ENCODE results near the gene ZNF579.

Gene ZNF579

DNA sequence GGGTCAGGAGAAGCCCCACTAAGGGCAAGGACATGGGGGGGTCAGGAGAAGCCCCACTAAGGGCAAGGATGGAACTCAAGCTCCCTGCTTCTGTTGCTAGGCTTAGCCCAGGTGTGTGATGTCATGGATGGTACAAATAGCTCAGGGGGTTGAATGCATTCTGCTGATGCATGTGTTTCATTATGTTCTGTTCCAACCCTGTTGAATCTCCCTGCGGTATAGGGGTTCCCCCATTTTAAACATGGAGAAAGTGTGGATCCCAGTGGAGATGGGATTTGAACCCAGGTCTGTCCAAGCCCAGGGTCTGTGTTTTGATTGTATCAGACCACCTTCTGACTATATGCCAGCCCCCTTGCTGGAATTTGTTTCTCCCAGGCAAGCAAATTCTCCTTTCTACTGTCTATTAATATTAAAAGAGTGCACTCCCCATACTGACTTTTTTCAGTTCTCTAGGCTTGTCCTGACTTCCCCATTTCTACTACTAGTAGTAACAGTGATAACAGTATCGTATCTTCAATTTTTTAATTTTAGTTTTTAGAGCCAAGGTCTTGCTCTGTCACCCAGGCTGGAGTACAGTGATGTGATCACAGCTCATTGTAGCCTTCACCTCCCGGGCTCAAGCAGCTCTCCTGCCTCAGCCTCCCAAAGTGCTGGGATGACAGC, 31.5 kb upstream of the ZNF579 start:
- DNase-seq (ENCODE audit: low spot score) = no peak

DNA sequence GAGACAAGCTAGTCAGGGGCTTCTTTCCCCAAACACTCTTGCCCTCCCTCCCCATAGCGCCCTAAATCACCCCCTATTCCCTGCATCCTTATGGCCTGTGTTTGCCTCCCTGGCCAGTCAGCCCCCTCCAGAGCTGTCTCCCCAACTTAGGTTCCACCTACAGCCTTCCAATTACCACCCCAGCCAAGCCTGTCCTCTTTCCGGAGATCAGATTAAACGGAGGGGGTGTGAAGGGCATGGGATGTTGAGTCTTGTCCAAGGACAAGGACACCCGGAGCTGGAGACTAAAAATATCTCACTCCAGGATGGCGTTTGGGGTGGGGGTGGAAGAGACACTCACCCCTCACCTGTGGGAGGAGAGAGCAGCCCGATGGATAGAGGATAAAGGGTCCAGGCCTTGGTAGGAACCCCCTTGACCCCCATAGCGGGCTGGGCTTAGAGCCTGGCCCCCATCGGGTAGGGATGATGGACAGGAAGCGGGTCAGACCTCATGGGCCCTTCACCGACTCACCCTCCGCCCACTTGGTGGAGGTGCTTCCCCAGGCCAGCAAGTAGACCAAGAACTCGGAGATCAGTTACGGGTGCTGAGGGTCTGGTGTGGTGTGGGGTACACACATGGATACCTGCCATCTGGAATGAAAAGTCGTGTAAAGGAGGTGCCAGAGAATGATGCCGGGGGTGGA, 30.8 kb upstream of the ZNF579 start:
- DNase-seq (ENCODE audit: low spot score) = no peak

DNA sequence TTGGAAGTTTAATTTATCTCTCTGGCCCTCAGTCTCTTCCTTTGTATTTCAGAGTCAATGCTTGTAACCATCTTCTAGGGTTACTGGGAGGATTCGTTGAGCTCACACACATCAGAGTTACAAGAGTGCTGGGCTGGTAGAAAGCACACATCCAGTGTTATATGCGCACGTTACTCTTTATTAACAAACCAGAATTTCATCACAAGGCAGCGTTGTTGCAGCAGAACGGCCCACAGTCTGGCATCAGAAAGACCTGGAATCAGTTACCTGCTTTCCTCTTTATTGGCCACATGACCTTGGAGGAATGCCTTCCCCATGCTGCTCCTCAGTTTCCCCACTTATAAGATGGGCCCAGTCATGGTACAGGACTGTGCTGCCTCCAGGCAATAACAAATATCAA, 28.7 kb upstream of the ZNF579 start:
- DNase-seq (ENCODE audit: low spot score) = no peak

GRCh38 chr19:55606817-55607216, 26.2 kb upstream of the ZNF579 start:
- no peak for DNase-seq (ENCODE audit: low spot score)

- no peak for DNase-seq (ENCODE audit: low spot score)
Measured at GRCh38 chr19:55606471-55606787, 25.8 kb upstream of the ZNF579 start.

DNA sequence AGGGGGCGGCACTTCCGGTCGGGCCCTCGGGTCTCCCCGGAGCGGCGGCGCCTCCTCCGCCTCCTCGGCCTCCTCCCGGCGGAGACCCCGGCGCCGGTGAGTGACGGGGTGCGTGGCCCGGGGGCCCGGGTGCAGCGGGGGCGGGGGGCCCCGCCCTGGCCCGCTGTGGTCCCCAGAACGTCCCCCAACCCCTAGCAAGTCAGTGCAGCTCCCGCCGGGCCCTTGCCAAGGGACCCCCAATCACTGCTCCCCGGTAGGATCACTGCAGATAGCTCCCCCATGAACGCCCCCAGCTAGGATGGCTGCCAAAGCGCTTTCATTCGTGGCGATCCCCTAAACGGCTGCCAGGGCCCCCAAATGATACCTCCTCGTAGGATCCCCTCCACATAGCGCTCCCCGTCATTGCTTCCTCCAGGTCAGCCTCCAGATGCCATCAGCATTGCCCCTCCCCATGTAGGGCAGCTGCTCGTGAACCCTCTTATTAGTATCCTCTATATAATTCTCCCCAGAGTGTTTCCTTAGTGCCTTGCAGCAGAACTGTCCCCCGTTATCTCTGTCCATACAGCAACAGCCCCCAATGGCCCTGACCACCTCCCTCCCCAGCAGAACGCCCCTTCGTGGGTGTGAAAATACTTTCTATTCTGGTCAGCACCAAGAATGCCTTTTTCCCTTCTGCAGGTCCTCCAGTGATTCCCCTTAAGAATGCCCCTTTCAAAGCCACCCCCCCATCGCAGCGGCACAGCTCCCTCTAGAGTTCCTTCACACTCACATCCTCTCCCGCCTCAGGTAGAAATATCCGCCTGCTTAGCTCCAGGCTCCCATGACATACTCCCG, 25.2 kb upstream of the ZNF579 start, which contains the start of gene ZNF865:
Gene ZNF865, plus strand, starts transcription at position 11 of the 834 bp plus-strand sequence. CDS start 7,972 bp downstream, outside the sequence.
- DNase-seq (ENCODE audit: low spot score) = peak; percentile 77

GRCh38 chr19:55605207-55605636, 24.6 kb upstream of the ZNF579 start:
- DNase-seq (ENCODE audit: low spot score) = peak; percentile 88

DNA sequence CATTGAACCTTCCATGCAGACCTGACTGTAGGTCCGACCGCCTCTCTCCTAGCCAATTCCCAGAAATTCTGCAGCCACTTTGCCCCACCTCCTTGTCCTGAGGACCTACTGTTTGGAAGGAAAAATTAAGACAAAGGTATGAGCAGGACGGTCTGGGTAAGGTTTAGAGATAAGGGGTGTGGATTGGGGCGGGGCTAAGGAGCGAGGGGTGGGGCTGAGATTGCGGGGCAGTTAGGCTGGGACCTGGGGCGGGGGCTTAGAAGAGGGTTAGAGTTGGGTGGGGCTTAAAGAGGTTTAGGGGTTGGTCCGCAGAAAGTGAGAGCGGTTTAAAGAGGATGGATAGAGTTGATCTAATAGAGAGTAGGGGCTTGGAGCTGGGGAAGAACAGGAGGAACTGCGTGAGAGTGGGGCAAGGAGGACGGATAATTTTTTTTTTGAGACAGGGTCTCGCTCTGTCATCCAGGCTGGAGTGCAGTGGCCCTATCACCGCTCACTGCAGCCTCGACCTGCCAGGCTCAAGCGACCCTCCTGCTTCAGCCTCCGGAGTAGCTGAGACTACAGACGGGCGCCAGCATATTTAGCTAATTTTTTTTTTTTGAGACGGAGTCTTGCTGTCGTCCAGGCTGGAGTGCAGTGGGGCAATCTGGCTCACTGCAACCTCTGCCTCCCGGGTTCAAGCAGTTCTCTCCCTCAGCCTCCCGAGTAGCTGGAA, 23.1 kb upstream of the ZNF579 start:
- DNase-seq (ENCODE audit: low spot score) = no peak

GRCh38 chr19:55603115-55603514, 22.5 kb upstream of the ZNF579 start:
- no peak for DNase-seq (ENCODE audit: low spot score)

DNA sequence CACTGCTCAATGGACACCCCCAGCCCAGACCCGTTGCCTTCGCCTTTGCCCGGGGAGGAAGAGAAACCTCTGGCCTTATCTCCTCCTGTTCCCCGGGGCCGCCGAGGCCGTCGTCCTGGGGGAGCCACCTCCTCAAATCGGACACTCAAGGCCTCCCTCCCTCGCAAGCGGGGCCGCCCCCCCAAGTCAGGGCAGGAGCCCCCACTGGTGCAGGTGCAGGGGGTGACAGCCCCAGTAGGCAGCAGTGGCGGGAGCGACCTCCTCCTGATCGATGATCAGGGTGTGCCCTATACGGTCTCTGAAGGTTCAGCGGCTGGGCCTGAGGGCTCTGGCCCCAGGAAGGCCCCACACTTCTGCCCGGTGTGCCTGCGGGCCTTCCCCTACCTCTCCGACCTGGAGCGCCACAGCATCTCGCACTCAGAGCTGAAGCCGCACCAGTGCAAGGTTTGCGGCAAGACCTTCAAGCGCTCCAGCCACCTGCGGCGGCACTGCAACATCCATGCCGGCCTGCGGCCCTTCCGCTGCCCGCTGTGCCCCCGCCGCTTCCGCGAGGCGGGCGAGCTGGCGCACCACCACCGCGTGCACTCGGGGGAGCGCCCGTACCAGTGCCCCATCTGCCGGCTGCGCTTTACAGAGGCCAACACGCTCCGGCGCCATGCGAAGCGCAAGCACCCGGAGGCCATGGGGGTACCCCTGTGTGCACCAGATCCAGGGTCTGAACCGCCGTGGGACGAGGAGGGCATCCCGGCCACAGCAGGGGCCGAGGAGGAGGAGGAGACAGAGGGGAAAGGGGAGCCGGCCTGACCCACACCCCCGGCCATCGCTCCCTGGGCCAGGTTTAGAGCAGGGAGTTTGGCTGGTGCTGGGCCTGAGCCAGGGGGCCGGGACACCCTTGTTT, 21.7 kb upstream of the ZNF579 start:
- DNase-seq (ENCODE audit: low spot score) = no peak

GRCh38 chr19:55601084-55601483, 20.4 kb upstream of the ZNF579 start:
- peak; percentile 52 for DNase-seq (ENCODE audit: low spot score)

DNA sequence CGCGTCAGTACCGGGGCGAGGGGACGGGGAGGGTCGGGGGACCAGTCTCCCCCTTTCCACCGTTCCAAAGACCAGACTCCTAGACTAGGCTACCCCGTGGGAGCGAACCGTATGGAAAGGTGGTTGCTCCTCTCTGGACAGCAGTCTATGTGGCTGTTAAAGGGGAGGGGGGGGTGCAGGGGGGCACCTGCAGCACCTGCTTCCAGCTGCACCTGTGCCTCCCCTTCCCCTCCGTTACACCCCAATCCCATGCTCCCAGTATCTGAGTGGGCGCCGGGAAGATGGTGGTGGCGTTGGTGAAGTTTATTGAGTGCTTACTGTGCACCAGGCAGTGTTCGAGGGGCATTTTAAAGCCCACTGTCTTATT, 20.0 kb upstream of the ZNF579 start:
- DNase-seq (ENCODE audit: low spot score) = peak; percentile 20

DNA sequence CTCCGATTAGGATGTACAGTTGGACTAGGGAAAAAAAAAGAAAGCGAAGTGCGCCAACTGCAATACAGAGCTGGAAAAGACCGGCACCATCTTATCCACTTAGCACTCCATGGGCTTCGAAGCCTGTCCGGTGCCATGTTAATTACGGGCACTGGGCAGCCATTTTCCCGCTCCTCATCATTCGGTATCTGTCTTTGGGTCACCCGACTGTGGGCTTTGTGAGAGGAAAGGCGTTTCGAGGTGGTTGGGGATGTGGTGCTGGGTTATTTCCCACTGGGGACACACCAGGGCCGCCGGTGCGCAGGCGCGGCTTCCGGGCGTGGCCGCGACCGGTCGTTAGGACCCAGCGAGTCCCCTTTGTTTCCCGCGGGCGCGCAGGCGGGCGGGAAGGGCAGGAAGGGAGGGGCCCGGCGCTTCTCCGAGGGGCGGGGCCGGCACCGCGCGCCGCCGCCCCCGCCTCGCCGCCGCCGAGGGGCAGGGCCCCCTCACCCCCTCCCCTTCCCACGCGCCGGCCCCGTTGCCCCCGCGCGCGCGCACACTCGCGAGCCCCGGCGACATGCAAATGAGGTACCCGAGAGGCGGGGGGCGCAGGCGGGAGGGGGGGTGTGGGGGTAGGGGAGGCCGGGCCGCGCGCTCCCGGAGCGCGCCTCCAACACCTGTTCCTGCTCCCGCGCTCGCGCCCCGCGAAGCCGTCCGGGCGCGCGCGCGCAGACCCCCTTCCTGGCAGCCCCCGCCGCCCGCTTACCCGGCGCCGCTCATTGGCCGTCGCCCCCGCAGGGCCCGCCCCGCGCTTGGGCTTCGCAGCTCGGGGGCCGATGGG, 19.4 kb upstream of the ZNF579 start, which contains the start of gene ZNF524:
Gene ZNF524, plus strand, starts transcription at position 447 of the 820 bp plus-strand sequence. CDS start 1,825 bp downstream, outside the sequence.
- peak; percentile 96 for DNase-seq (ENCODE audit: low spot score)

- DNase-seq (ENCODE audit: low spot score) = peak; percentile 100
Measured at GRCh38 chr19:55599468-55599841, 18.8 kb upstream of the ZNF579 start, which contains the start of gene FIZ1. TSS of gene FIZ1 (minus strand) at chr19:55599517. CDS start at chr19:55597865, 1,652 bp downstream.

DNA sequence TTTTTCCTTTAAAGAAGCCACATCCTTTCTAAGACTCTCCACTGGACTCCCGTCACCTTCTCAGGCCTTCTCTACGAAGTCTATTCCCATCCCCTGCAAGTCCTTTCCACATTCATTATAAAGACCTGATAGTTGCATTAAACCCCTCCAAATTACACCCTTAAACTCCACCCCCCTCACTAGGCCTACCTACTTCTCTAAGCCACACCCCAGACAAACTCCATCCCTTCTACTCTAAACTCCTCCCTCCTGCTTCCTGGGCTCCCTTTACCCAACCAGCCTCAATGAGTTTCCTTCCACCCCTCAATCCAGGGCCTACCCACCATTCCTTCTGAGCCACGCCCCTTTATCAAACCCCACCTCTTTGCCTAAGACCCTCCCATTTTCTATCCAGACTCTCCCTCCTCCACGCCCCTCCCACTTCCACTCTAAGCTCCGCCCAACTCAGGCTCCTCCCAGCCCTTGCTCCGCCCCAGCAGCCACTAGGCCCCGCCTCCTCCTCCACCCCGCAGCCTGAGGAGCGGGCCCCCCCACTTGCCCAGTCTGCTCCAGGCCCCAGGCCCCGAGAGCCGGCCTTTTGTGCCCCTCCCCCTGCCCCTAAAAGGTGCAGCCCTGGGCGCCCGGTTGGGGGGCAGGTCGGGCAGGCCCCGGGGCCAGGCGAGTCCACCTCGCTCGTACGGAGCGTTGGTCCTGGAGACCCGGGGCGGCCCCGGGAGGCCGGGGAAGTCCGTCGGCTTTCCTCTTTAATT, 18.2 kb upstream of the ZNF579 start:
- peak; percentile 95 for DNase-seq (ENCODE audit: low spot score)

GRCh38 chr19:55598034-55598433, 17.4 kb upstream of the ZNF579 start:
- DNase-seq (ENCODE audit: low spot score) = no peak

- no peak for DNase-seq (ENCODE audit: low spot score)
Measured at GRCh38 chr19:55597501-55597921, 16.9 kb upstream of the ZNF579 start.

- DNase-seq (ENCODE audit: low spot score) = no peak
Measured at GRCh38 chr19:55596304-55596703, 15.7 kb upstream of the ZNF579 start.

- no peak for DNase-seq (ENCODE audit: low spot score)
Measured at GRCh38 chr19:55594996-55595545, 14.4 kb upstream of the ZNF579 start.
